ENCODE data around the gene CDHR3. TPM values are rescaled to one million over a fixed set of nuclear protein-coding genes. Genes with fewer than 3 reads are reported as not detected.

The CDHR3 gene
- total RNA-seq, 1 experiment from 2014 or later, result 9.2 TPM

DNA sequence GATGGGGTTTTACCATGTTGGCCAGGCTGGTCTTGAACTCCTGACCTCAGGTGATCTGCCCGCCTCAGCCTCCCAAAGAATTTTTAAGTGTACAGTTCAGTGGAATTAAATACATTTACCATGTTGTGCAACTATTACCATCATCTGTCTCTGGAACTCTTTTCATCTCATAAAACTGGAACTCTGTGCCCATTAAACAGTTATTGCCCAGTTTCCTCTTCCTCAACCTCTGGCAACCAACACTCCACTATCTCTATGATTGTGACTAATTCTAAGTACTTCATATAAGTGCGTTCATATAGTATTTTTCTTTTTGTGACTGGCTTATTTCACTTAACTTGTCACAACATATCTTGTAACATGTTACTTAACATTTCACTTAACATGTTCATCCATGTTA, 45.4 kb upstream of the CDHR3 start:
- no peaks in the 10 kb centered on the region for H3K9me3 ChIP-seq
- POLR2A ChIA-PET, result no interaction called here
- H3K4me3 ChIP-seq (ENCODE audit: low read depth, low read length), result no peak overlapping the region
- Mint-ChIP-seq H3K27ac (ENCODE audit: unreplicated experiment) (no peak overlapping the region), H3K36me3 (ENCODE audit: insufficient read depth, unreplicated experiment) (peaks cover 6% of the 10 kb centered on the region), H3K4me1 (ENCODE audit: low read depth, unreplicated experiment) (no peaks in the 10 kb centered on the region), H3K9me3 (ENCODE audit: unreplicated experiment) (no peaks in the 10 kb centered on the region), H3K27me3 (ENCODE audit: insufficient read depth, unreplicated experiment) (no peaks in the 10 kb centered on the region), H3K4me3 (ENCODE audit: unreplicated experiment) (no peak overlapping the region)
- TF ChIP-seq, protein P1, sequence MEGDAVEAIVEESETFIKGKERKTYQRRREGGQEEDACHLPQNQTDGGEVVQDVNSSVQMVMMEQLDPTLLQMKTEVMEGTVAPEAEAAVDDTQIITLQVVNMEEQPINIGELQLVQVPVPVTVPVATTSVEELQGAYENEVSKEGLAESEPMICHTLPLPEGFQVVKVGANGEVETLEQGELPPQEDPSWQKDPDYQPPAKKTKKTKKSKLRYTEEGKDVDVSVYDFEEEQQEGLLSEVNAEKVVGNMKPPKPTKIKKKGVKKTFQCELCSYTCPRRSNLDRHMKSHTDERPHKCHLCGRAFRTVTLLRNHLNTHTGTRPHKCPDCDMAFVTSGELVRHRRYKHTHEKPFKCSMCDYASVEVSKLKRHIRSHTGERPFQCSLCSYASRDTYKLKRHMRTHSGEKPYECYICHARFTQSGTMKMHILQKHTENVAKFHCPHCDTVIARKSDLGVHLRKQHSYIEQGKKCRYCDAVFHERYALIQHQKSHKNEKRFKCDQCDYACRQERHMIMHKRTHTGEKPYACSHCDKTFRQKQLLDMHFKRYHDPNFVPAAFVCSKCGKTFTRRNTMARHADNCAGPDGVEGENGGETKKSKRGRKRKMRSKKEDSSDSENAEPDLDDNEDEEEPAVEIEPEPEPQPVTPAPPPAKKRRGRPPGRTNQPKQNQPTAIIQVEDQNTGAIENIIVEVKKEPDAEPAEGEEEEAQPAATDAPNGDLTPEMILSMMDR (IDR thresholded peaks at IDR 0.05; ENCODE audit: insufficient read depth in 1 of 2, low read depth in 1 of 2, low read length in 1 of 2, severe bottlenecking in 1 of 2, unreplicated experiment in 1 of 2), result no peak
- CTCF ChIA-PET, result no interaction called here
- no peak for DNase-seq
- H3K27me3 ChIP-seq (replicated peaks; ENCODE audit: control insufficient read depth, insufficient read depth, low read length), result no peaks in the 10 kb centered on the region
- H3K36me3 ChIP-seq (ENCODE audit: control insufficient read depth, insufficient read depth, low read length), result no peaks in the 10 kb centered on the region; the same call in 1 of the 2 replicates
- H3K4me1 ChIP-seq, result no peaks in the 10 kb centered on the region
- no TSS peak for BruUV-seq (replicated peaks)
- intact Hi-C loops (cut with micrococcal nuclease; ENCODE audit: unreplicated experiment), result no loop called here

DNA sequence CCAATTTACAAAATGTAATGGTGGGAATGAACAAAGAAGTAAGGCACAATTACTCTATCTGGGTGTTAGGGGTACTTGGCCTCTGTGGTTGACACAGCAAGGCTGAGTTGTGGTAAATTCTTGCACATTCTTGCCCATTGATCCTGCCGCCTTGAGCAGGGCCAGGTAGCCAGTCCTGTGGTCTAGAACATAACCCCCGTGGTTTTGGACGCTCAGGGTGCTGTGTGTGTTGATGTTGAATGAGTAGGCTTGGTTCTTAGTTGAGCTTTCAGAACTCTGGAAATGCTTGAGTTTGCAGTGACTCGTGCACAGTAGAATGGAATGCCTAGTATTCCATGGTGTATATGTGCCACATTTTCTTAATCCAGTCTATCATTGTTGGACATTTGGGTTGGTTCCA, 42.3 kb upstream of the CDHR3 start:
- Mint-ChIP-seq H3K4me3 (ENCODE audit: unreplicated experiment) (no peak overlapping the region), H3K36me3 (ENCODE audit: insufficient read depth, unreplicated experiment) (peaks cover 6% of the 10 kb centered on the region), H3K27ac (ENCODE audit: unreplicated experiment) (no peak overlapping the region), H3K27me3 (ENCODE audit: insufficient read depth, unreplicated experiment) (no peaks in the 10 kb centered on the region), H3K4me1 (ENCODE audit: low read depth, unreplicated experiment) (no peaks in the 10 kb centered on the region), H3K9me3 (ENCODE audit: unreplicated experiment) (no peaks in the 10 kb centered on the region)
- ChIA-PET POLR2A (no interaction called here), CTCF (no interaction called here)
- peaks cover 6% of the 10 kb centered on the region; the same call in 1 of the 2 replicates for H3K9me3 ChIP-seq
- DNase-seq, result no peak
- H3K4me3 ChIP-seq (ENCODE audit: low read depth, low read length), result no peak overlapping the region
- H3K27me3 ChIP-seq (replicated peaks; ENCODE audit: control insufficient read depth, insufficient read depth, low read length), result no peaks in the 10 kb centered on the region
- H3K36me3 ChIP-seq (ENCODE audit: control insufficient read depth, insufficient read depth, low read length), result no peaks in the 10 kb centered on the region
- no TSS peak for BruUV-seq (replicated peaks)
- TF ChIP-seq, protein P1 (IDR thresholded peaks at IDR 0.05; ENCODE audit: insufficient read depth in 1 of 2, low read depth in 1 of 2, low read length in 1 of 2, severe bottlenecking in 1 of 2, unreplicated experiment in 1 of 2), result no peak
- intact Hi-C loops (cut with micrococcal nuclease; ENCODE audit: unreplicated experiment), result no loop called here
- H3K4me1 ChIP-seq, result no peaks in the 10 kb centered on the region

DNA sequence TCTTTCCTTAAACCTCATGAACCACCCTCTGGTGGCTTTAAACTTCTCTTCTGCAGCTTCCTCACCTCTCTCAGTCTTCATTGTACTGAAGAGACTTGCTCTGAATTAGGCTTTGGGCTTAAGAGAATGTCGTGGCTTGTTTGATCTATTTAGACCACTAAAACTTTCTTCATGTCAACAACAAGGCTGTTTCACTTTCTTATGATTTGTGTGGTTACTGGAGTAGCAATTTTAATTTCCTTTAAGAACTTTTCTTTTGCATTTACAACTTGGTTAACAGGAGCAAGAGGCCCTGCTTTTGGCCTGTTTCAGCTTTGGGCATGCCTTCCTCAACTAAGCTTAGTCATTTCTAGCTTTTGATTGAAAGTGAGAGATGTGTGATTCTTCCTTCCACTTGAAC, 38.1 kb upstream of the CDHR3 start:
- Histone ChIP-seq H3K27me3 (replicated peaks; ENCODE audit: control insufficient read depth, insufficient read depth, low read length) (no peaks in the 10 kb centered on the region), H3K9me3 (peaks cover 6% of the 10 kb centered on the region; the same call in 1 of the 2 replicates), H3K36me3 (ENCODE audit: control insufficient read depth, insufficient read depth, low read length) (no peaks in the 10 kb centered on the region), H3K4me1 (no peaks in the 10 kb centered on the region), H3K4me3 (ENCODE audit: low read depth, low read length) (no peak overlapping the region)
- Mint-ChIP-seq H3K4me3 (ENCODE audit: unreplicated experiment) (no peak overlapping the region), H3K27ac (ENCODE audit: unreplicated experiment) (no peak overlapping the region), H3K4me1 (ENCODE audit: low read depth, unreplicated experiment) (no peaks in the 10 kb centered on the region), H3K36me3 (ENCODE audit: insufficient read depth, unreplicated experiment) (no peaks in the 10 kb centered on the region), H3K9me3 (ENCODE audit: unreplicated experiment) (no peaks in the 10 kb centered on the region), H3K27me3 (ENCODE audit: insufficient read depth, unreplicated experiment) (no peaks in the 10 kb centered on the region)
- ChIA-PET POLR2A (no interaction called here), CTCF (no interaction called here)
- intact Hi-C loops (cut with micrococcal nuclease; ENCODE audit: unreplicated experiment), result no loop called here
- TF ChIP-seq, protein P1 (IDR thresholded peaks at IDR 0.05; ENCODE audit: insufficient read depth in 1 of 2, low read depth in 1 of 2, low read length in 1 of 2, severe bottlenecking in 1 of 2, unreplicated experiment in 1 of 2), result no peak
- BruUV-seq (replicated peaks), result no TSS peak
- DNase-seq, result no peak
